SK-N-DZ (cell line): ENCODE data around the gene JMJD7.

Source experiments
- DNase-seq: peaks from one replicate; pipeline ENCODE4 v3.0.0-alpha.2; 2015; ENCODE audit warnings: low spot score

The JMJD7 gene

DNA sequence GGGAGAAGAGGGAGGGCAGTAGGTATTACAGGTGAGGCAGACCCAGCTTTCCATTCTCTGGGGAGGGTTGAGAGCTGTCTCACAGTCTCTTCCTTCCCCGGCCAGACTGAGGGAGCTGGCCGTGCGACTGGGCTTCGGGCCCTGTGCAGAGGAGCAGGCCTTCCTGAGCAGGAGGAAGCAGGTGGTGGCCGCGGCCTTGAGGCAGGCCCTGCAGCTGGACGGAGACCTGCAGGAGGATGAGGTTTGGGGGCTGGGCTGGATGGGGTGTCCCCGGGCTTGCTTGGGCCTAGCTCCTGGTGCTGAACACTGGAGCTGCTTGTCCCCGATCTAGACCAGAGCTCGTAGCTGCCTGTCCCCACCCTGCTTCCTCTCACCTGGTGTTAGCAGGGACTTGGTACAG, 15.7 kb downstream of the JMJD7 start:
- DNase-seq, result no peak

DNA sequence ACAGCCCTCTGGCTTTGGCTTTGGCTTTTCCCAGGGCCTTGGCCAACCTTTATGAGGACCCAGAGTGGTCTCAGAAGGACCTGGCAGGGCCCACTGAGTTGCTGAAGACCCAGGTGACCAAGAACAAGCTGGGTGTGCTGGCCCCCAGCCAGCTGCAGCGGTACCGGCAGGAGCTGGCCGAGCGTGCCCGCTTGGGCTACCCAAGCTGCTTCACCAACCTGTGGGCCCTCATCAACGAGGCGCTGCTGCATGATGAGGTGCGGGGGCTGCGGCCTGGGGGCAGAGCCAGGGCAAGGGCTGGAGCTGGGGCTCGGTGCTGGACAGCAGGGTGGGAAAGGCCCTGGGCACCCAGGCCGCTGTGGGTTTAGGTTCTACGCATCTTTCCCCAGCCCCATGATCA, 16.9 kb downstream of the JMJD7 start:
- DNase-seq, result no peak

DNA sequence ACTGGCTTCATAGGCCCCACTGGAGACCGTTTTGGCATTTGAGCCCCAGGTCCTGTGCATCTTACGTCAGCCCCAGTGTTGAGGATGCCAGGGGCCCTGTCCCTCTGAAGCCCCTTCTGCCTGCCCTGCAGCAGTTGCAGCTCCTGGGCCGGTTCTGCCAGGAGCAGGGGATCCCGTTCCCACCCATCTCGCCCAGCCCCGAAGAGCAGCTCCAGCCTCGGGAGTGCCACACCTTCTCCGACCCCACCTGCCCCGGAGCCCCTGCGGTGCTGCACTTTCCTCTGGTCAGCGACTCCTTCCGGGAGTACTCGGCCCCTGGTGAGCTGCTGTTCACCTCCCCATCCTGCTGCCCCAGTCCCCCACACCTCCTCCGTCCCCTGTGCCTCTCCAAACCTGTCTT, 19.3 kb downstream of the JMJD7 start:
- DNase-seq, result no peak

DNA sequence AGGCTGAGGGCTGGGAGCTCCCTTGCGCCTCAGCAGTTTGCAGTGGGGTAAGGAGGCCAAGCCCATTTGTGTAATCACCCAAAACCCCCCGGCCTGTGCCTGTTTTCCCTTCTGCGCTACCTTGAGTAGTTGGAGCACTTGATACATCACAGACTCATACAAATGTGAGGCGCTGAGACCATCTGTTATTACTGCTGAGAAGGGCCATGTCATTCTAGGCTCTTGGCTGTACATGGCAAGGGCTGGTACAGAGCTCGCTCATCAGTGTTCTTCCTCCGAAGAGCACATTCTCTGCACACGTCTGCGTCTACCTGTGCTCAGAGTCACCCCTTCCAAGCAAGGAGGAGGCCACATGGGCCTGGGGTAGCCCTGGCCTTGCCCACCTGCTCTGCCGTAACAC, 20.1 kb downstream of the JMJD7 start:
- no peak for DNase-seq

DNA sequence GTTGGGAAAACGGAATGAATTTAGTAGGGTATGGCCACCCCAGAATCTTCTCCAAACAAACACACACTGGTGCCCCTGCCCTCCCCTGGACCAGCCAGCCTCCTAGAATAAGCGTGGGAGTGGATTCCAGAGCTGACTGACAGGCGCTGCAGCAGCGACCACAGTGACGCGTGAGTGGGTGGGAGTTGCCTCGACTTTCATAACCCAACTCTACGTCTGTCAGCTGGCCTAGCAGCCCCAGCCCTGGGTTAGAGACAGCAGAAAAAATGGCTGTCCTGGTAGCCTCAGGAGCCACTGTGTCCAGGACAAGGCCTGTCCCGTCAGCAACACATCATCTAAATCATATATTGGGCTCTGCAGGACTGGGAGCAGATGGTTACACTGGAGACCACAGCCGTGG, 20.7 kb downstream of the JMJD7 start:
- DNase-seq, result no peak

- DNase-seq, result no peak
Measured at GRCh38 chr15:41849204-41849603, 21.3 kb downstream of the JMJD7 start.

GRCh38 chr15:41849861-41850260, 22.0 kb downstream of the JMJD7 start:
- DNase-seq, result no peak

DNA sequence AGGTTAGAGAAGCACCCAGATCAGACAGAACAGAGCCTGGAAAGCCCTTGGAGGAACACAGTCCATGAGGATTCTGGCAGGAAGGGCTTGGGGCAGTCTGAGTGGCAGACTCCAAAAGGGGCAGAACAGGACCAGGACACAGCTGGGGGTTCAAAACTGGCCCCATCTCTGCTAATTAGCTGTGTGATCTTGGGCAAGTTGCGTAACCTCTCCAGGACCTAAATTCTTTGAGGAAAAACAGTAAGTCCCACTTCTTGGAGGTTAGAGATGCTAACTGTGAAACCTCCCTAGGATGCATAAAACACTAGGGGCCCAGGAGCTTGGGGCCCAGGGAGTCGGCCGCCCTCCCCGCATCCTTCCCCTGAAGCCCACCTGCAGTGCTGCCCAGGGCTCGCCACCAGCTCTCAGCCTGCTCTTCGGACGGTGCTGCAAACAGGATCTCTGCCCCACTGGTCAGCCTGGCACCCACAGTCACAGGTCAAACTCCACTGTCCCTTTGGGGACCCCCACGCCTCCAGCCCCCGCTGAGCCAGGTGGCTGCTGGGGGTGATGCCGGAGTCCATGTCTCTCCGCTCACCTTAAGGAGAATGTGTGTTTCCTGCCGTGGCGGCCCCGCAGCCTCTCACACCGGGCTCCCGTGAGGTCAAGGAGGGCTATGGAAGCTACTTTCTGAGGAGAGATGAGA, 22.7 kb downstream of the JMJD7 start:
- DNase-seq, result no peak

DNA sequence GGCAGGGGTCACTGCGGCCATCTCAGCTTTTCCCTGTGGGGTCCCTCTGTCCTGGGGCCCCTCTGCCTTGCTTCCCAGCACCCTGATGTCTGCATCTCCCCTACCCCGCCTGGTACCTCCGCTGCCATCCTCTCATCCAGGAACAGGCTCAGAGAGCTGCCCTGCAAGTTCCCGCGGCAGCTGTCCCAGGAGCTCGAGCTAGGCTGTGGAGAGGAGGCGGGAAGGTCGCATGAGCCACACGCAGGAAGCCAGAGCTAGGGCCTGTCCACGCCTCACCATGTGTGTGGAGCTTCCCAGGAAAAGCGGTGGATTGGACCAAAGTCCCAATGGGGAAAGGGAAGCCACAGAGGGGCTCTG, 23.3 kb downstream of the JMJD7 start:
- DNase-seq, result no peak

DNA sequence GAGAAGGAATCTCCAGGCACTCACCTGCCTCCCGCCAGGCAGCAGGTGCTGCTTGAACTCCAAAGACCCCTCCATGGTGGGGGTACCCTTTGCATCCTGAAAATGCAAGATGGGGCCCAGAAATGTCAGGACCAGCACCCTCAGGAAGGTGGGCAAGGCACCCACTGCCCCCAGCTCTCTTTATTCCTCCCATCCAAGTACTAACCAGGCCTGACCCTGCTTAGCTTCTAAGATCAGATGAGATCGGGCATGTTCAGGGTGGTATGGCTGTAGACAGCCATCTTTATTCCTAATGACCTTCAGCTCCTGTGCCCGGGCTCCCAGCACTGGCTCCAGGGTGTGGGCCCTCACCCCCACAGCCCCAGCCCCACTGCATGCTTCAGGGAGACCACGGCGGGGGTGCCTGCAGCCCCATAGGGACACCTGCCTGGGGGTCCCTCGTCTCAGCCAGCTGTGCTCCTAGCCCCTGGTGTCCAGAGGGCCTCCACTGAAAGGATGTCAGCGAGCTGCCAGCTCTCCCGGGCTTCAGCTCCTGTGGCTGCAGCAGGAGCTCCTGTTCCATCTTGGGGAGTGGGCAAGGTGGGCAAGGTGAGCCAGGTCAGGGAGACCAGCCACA, 24.0 kb downstream of the JMJD7 start:
- no peak for DNase-seq

DNA sequence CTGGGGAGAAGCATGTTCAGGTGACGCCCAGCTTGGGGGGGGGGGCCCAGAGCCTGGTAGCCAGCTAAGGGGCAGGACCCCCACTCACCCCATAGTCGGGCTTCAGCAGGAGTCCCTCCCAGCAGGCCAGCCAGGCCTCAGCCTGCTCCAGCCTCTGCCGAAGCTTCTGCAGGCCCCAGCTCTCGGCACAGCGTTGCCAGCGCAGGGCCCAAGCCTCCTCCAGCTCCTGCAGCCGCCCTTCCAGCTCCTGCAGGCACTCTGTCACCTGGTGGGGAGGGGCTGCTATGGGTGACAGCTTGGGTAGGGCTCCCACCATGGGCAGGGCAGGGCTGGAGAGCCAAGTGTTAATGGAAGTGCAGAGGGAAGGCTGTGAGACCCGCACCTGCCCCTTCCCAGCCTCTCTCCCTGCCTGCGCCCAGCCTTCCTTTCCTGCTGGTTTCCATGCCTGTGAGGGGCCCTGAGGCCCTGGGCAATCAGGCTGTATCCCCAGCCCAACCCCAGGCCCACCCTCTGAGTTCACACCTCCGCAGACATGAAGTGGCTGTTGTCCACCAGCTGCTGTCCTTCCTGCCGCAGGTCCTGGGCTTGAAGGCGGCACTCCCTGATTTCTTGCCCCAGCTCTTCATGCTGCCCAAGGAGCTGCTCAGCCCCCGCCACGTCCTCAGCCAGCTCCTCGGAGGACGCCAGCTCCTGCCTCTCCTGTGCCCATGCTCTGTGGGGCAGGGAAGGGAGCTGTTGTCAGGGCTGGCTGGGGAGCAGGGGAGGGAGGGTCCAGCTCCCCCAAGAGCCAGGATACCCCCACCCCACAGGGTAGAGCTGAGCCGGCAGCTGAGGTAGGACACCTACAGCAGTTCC, 25.1 kb downstream of the JMJD7 start:
- no peak for DNase-seq

DNA sequence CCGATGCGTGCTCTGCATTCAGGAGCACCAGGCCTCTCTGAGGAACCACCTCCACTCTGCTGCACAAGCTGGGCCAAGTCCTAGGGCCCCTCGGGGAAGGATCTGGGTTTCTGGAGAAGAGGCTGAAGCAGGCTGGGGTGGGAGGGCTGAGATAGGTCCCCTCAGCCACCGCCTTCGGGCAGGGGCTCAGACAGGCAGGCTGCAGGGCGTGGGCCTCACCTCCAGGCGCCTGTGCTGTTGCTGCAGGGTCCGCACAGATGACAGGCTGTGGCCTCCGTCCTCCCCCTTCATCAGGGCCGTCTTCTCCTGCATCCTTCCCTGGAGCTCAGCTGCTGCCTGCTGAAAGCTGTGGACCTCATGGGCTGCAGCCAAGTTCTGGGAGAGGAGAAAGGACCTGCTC, 25.9 kb downstream of the JMJD7 start:
- DNase-seq, result no peak

GRCh38 chr15:41854443-41854842, 26.6 kb downstream of the JMJD7 start:
- DNase-seq, result no peak

- DNase-seq, result peak; percentile 47
Measured at GRCh38 chr15:41855261-41855961, 27.5 kb downstream of the JMJD7 start.

DNA sequence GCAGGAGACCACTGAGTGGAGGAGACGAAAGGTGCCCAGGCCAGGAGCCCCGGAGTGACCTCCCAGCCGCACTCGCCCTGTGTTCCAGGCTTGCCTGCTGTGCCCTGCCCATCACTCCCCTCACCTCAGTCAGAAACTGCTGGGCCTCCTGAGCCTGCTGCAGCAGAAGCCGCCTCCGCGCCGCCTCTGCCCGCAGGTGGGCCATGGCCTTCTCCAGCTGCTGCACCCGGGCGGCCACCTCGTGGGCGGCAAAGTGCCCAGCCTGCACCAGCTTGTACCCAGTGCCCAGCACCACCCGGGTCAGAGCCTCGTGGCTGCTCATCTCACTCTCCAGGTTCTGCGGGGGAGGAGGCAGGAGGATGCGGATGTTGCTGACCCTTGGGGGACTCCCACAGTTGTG, 28.4 kb downstream of the JMJD7 start:
- DNase-seq, result no peak

- DNase-seq, result no peak
Measured at GRCh38 chr15:41856716-41857115, 28.8 kb downstream of the JMJD7 start.

- no peak for DNase-seq
Measured at GRCh38 chr15:41857316-41857715, 29.4 kb downstream of the JMJD7 start.

DNA sequence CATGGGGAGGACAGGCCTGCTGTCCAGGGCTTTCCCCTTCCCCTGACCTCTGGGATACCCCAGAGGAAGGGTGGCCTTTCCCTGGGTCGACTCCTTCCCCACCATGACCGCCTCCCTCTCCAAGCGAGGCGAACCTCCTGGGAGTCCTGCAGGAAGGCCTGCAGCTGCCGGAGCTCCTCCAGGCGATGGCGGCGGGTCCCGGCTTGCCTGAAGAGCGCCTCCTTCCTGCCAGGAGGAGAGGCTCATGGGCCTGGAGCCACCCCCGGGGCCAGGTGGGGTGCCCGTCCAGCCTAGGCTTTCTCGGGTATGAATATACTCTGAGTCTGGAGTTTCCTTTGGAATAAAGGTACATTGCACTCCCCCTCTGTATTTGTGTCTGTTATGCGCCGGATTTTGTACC, 30.9 kb downstream of the JMJD7 start:
- no peak for DNase-seq

DNA sequence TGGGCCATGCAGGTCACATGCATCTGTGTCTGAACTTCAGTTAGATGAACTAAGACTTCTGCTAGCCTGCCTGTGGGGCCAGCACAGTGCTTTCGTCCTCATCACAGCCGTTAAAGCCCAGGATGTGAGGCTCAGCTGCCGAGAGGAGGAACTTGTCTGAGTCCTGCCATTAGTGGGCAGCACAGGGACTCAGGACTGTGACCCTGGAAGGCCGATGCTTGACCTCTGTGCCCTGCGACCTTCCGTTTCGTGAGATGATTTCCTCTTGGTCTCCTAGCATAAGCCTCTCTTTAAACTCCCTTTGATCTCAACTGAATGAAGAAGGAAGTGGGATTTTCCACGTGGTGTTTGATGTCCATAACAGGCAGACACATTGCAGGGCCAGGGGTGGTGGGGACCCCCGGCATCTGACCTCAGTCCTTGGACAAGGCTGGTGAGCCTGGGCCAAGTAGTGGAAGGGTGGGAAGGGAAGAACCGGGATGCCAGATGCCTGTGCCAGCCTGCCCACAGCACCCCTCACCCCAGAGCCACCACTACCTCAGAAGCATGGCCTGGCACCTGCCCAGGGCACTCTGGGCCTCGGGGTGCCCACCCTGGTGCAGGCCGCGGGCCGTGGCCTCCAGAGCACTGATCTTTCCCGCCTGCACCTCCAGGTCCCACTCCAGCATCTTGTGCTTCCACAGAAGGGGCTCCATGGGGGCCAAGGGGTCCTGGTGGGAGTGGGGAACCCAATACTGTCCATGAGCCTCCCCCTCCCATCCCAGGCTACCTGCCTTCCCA, 32.3 kb downstream of the JMJD7 start:
- no peak for DNase-seq

- no peak for DNase-seq
Measured at GRCh38 chr15:41861736-41862356, 34.0 kb downstream of the JMJD7 start.

DNA sequence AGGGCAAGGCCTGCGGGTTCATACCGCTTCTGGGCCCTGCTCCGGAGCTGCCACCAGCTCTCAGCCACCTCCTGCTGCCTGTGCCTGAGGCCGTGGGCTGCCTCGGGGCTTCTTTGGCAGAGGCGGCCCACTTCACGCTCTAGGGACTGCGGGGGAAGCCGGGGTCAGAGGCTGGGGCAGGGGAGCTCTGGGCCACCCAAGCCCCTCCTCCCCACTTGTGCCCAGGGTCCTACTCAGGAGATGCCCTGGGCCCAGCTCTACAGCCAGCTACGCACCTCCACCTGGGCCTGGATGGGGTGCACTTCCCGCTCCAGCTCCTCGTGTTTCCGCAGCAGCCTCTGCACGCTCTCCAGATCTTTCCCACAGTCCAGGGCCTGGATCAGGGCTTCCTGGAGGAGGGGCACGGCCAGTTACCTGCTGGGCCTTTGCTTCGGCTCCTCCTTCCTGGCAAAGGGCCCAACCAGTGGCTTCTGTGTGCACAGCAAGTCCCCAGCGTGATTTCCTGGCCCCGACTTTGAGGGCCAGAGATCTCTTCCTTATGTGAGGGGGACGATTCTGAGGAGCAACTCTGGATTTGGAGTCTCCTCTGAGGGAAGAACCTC, 34.7 kb downstream of the JMJD7 start:
- DNase-seq, result no peak
